A204.1 (cell line): ENCODE data around the gene PBX4.

Experiments
- FAIRE-seq: peaks from 2 replicates; lab custom pipeline; 2012; peaks lifted over from hg19 to GRCh38; lab: Jason Lieb, UNC

Gene PBX4

GRCh38 chr19:19649155-19649554, 30.7 kb upstream of the PBX4 start:
- no peak for FAIRE-seq

DNA sequence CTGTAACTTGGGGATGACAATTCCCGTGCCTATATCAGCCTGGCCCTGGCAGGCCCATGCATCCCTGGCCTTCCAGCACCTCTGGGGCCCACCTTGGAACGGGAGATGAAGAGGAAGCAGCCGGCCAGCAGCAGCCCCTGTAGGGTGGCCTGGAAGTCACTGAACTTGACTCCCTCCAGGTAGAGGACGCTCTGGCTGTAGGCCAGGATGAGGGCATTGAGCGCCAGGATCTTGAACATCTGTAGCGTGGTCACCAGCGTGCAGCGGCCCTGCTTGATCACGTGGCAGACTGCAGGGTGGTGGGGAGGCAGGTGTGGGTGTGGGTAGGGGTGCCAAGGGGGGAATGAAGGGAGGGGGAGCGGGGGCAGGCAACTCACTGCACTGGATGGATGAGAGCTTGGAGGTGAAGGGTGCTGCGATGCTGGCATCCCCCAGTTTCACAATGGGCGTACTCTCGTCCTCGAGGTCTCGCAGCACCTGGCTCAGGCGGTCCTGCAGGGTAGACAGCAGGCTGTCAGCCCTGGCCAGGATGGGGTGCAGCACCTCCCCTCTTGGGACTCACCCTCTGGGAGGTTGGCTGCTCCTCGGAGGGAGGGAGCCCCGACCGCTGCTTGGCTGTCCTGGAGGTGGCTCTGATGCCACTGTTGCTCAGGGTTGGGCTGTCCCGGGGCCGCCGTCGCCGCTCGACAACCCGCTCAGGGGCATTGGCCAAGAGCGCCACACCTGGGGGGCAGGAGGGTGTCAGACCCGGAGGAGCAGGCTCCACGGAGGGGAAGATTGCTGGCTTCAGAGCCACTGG, 28.7 kb upstream of the PBX4 start:
- no peak for FAIRE-seq

- FAIRE-seq = no peak
These were observed 26.9 kb upstream of the PBX4 start for GRCh38 chr19:19645233-19645870.

DNA sequence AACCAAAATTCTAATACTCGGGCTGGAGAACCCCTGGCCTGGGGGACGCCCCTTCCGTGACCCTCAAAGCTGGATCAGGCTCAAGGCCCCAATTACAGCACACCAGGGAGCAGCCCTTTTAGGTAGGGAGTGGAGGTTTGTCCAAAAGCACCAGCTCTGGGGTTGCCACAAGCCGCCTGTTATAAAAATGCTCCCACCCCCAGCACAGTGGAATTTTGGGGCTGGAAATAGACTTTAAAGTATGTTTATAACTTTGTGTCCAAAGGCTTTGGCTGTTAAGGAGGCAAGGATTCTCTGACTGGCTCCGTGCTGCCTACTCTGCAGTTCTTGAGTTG, 25.5 kb upstream of the PBX4 start:
- no peak for FAIRE-seq

DNA sequence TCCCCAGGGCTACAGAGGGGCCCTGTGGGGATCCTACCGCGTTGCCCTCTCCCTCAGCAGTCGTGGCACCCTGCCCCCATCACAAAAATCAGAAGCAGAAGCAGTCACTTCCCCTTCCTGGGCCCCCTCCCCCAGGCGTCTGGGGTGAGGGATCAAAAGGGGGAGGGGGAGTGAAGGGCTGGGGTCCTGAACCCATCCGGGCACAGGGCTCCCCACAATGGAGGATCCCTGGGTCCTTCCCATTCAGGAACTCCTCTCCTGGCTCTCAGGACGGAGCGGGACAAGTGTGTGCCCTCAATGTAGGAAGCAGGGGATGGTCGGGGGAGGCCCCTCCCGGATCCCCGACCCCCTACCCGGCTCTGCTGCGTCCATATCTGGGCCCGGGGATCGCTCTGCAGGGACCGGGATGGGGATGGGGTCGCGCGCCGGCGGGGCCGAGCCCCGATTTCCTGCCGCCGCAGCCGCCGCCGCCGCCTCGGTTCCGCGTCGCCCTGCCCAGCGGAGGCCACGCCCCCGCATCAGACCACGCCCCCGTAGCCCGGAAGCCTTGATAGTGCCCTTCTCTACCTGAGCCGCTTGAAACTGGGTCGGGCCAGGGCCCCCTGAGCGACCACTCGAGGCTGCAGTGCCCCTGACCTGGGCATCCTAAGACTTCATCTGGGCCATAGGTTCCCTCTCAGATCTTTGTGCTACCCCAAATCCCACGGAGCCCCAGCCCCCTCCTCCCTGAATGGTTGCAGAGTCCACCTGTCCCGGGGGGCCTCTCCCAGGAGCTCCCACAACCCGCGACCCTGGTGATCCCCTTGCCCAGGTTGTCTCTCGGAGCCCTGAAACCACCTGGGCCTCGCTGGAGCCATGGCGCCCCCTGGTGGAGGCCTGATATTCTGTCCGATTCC, 24.9 kb upstream of the PBX4 start, which contains the start of gene GMIP:
GMIP (minus strand) TSS at position 500 of the 896 bp plus-strand sequence; CDS start at position 372, 128 bp downstream.
- FAIRE-seq = no peak

- no peak for FAIRE-seq
These were observed 24.1 kb upstream of the PBX4 start for GRCh38 chr19:19642506-19643157.

DNA sequence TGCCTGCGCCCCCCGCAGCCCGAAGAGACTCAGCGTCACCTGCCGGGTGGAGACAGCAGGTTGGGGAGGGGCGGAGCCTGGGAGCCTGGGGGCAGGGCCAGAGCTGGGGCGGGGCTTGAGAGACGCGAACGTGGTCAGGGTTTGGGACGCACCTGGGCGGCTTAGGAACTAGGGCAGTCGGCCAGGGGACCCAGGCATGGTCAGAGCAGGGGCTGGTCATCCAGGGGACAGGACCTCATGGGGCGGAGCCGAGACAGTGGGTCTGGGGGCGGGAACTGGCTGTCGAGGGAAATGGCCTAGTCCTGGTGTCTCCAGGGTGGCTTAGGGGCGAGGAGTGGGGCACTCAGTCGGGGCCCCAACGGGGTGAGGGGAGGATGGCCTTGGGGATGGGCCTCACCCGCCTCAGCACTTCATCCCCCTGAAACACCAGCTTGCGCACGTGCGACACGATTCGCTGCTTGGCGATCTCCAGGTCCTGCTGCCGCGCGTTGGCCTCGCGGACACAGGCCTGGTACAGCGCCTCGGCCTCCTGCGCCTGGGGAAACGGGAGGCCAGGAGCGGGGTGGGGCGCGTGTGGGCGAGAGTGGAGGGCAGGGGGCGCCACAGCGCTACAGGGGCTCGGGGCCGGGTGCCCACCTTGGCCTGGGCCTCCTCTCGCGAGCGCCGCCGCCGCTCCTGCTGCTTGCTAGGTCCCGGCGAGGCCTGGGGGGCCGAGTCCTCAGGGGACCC, 19.2 kb upstream of the PBX4 start:
- no peak for FAIRE-seq

- no peak for FAIRE-seq
These were observed 18.7 kb upstream of the PBX4 start for GRCh38 chr19:19637186-19637522.

- no peak for FAIRE-seq
These were observed 18.2 kb upstream of the PBX4 start for GRCh38 chr19:19636573-19637185.

DNA sequence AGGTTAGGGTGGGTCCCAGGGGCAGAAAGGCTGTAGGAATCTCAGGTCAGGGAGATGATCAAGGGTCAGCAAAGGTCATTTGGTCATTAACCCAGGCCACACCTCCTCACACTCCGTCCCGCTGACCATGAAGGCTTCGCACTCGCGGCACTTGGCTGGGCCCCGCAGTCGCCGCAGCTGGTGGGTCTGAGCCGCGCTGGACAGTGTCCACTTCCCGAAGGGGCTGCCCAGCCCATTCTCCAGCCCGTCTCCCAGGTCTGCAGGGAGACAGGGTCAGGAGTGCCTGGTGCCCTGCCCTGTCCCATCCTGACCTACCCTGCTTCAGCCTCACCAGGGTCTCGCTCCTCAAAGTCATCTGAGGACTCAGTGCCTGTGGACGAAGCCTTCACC, 16.8 kb upstream of the PBX4 start:
- no peak for FAIRE-seq

DNA sequence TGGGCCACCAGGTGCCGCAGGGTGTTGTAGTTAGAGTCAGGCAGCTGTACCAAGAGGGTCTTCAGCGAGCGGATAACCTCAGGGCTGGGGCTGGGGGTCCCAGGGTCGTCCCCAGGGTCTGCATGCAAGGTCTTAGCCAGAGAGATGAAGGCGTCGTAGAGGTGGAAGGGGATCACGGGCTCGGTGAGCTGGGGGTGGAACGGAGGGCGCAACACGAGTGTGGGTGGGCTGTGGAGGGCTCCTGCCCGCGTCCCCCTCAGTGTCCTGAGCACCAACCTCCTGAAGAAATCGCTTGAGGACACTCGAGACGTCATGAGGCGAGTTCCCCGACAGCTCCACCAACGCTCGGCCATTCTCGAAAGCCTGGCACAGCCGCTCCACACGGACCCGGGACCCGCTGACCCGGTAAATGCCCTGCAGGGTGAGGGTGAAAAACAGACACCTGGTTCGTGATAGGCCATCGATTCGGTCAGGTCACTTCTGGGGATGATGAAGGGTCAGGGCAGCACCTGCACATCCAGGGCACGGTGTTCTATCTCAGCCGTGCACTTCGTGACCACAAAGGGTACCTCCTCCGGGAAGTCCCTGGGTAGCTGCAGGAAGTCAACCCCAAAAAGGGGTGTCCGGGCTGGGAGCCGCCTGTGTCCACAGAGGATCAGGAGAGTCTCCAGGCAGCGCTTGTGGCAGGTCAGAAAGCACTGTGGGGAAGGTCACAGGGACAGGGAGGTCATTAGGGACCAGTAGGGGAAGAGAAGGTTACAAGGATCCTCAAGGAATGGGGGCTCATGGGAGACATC, 16.2 kb upstream of the PBX4 start:
- FAIRE-seq = no peak

- no peak for FAIRE-seq
These were observed 15.4 kb upstream of the PBX4 start for GRCh38 chr19:19633711-19634515.

DNA sequence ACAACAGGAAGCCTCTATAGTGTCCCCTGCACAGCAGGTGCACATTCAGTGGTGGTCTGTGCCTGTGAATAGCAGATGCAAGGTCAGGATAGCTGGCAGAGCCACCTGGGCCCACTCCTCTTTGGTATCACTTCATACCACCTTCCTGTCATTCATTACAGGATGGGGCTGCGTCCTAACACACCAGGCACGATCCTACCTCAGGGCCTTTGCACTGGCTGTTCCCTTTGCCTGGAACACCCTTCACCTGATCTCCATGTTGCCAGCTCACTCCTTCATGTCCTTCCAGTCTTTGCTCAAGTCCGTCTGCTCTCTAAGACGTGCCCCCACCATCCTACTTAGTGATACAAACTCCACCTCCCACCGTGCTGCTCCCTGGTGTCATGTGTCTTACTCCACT, 14.2 kb upstream of the PBX4 start:
- no peak for FAIRE-seq

DNA sequence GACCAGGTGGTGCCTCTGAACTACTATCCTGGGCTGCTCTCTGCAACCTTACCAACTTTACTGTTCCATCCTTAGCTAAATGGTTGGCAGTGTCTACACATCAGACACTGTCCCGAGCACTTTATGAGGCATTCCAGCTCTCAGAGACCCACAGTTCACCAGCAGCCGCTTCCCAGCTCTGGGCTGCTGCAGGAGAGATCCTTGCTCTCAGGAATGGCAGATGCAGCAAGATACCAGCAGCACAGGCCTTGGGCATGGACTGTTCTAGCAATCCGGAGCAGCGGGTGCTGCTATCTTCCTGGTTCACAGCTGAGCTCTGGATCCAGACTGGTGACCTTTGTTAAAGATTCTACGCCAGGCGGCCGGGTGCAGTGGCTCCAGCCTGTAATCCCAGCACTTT, 12.9 kb upstream of the PBX4 start:
- no peak for FAIRE-seq

GRCh38 chr19:19630426-19630825, 11.9 kb upstream of the PBX4 start:
- FAIRE-seq = no peak

- FAIRE-seq = no peak
These were observed 11.6 kb upstream of the PBX4 start for GRCh38 chr19:19630062-19630414.

DNA sequence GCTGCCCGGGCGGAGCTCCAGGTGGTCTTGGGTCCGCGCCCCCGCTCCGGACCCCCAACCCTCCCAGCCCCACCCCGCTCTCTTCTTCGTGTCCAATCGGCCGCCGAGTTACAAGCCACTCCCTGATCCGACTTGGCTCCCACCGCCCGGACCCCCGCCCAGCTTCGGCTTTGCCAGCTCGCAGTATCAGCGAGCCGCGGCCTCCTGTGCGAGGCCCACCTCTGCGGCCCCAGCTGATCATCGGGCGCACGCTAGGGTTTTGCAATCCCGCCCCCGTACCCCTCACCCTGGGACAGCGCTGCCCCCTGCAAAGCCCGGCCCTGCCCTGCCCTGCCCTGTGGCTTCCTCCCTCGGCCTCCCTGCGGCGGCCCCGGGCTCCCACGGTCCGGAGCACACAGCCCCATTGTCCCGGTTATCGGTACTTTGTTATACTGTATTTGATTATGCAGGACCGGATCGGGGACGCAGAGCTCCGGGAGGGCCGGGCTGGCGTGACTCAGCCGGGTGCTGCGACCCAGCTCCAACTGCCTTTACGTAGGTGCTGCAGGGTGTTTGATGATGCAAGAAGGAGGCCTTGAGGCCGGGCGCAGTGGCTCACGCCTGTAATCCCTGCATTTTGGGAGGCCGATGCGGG, 10.1 kb upstream of the PBX4 start:
- no peak for FAIRE-seq

GRCh38 chr19:19627621-19628500, 9.4 kb upstream of the PBX4 start, which contains the start of gene LPAR2:
TSS of gene LPAR2 (minus strand) at chr19:19628220. CDS start at chr19:19627275, 945 bp downstream.
- no peak for FAIRE-seq
